HepG2 (cell line): ENCODE data around the gene DDX1.

Experiments used
- MEIS1 ChIP-seq: sonication (generic); formaldehyde crosslinking; IDR thresholded peaks from 2 replicates; pipeline ENCODE4 v1.9.0; 2021; ENCODE audit warnings: mild to moderate bottlenecking, missing genetic modification reagents, moderate library complexity, borderline replicate concordance
- RXRB ChIP-seq: IDR thresholded peaks from 2 replicates; pipeline ENCODE4 v1.6.1; 2016; ENCODE audit warnings: borderline replicate concordance, missing genetic modification reagents, missing compliant biosample characterization
- TBP ChIP-seq: sonication (generic); formaldehyde crosslinking; IDR thresholded peaks from 2 replicates; pipeline ENCODE4 v1.5.0; 2020; ENCODE audit warnings: missing genetic modification reagents
- ZNF207 ChIP-seq: fragments of 450-650 bp; IDR thresholded peaks from 2 replicates; pipeline ENCODE4 v1.6.1; 2016; ENCODE audit warnings: antibody characterized with exemption, borderline replicate concordance
- ZNF816 ChIP-seq: sonication (generic); formaldehyde crosslinking; IDR thresholded peaks from 2 replicates; pipeline ENCODE4 v1.8.0; 2022; ENCODE audit warnings: missing genetic modification reagents, mild to moderate bottlenecking, borderline replicate concordance
- TF ChIP-seq, protein P1 (sequence below): sonication (generic); formaldehyde crosslinking; IDR thresholded peaks from 2 replicates; pipeline ENCODE4 v1.8.0; 2022; ENCODE audit warnings: missing genetic modification reagents, mild to moderate bottlenecking, inconsistent platforms, borderline replicate concordance
- TF ChIP-seq, protein P2 (sequence below): IDR thresholded peaks from 2 replicates; pipeline ENCODE4 v1.6.1; 2012; ENCODE audit warnings: inconsistent platforms

DNA sequence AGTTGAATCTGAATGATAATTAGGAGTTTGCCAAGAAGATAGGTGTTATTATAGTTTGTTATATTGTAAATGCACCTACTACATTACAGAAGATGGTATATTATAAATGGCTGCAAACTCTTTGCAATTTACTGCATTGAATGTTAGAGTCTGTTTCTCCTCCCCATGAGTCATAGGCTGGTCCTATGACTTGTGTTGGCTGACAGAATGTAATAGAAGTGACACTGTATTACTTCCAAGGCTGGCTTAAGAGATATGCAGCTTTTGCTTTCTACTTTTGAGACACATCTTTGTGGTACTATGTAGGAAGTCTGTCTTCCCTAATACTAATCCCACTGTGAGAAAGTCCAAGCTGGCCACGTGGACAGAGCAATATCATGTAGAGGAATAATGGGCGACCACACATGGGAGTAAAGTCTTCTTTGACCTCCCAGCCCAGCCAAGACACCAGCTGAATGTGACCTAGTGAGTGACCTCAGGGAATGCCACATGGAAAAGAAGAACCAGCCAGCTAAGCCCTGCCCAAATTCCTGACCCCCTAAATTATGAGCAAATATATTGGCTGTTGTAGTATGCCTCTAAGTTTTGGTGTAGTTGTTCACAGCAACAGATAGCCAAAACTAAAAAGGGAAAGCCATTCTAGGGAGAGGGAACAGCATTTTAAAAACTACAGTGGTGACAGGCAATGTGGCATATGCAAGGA lies 6.8 kb upstream of the DDX1 start:
- TF ChIP-seq ZNF816 (no peak), RXRB (no peak), TBP (CRISPR knock-in tag) (no peak), ZNF207 (no peak), MEIS1 (CRISPR knock-in tag) (no peak)
- TF ChIP-seq, protein P1, sequence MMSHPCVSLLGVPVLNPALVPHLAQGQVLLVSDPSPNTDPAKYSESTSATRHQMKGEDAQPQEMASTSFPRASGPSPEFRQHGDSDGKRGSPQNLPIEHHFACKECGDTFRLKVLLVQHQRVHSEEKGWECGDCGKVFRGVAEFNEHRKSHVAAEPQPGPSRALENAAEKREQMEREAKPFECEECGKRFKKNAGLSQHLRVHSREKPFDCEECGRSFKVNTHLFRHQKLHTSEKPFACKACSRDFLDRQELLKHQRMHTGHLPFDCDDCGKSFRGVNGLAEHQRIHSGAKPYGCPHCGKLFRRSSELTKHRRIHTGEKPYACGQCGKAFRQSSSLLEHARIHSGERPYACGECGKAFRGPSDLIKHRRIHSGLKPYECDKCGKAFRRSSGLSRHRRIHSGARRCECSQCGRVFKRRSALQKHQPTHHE (CRISPR knock-in tag): no peak
- TF ChIP-seq, protein P2, sequence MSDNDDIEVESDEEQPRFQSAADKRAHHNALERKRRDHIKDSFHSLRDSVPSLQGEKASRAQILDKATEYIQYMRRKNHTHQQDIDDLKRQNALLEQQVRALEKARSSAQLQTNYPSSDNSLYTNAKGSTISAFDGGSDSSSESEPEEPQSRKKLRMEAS: no peak
